DND-41 (cell line): ENCODE measurements around the gene MYDGF.

Experiments
- ATAC-seq: fragments of 200-7000 bp; cut with Tn5 transposase; 3 replicates; pipeline ENCODE4 v1.9.1; 2021; ENCODE audit warnings: low read depth; ENCODE audit not compliant: insufficient read depth
- DNase-seq: peaks from one replicate; pipeline ENCODE4 v3.0.0-alpha.2; 2020
- H2AFZ ChIP-seq: 2 replicates; pipeline ENCODE4 v1.6.0; 2012; ENCODE audit warnings: low read depth, low read length
- H3K27ac ChIP-seq: 2 replicates; pipeline ENCODE4 v1.5.1; 2012; ENCODE audit warnings: low read length, inconsistent platforms
- H3K27me3 ChIP-seq: fragments of 200-600 bp; sonication (generic); 2 replicates; pipeline ENCODE4 v1.6.0; 2012; ENCODE audit warnings: low read length, mild to moderate bottlenecking, inconsistent platforms; ENCODE audit not compliant: insufficient read depth, poor library complexity
- H3K36me3 ChIP-seq: 2 replicates; pipeline ENCODE4 v1.5.1; 2012; ENCODE audit warnings: low read length, inconsistent platforms; ENCODE audit not compliant: insufficient read depth
- H3K4me1 ChIP-seq: 2 replicates; pipeline ENCODE4 v1.5.1; 2012; ENCODE audit warnings: mild to moderate bottlenecking, low read length; ENCODE audit not compliant: insufficient read depth
- H3K4me2 ChIP-seq: 2 replicates; pipeline ENCODE4 v1.6.0; 2012; ENCODE audit warnings: mild to moderate bottlenecking, moderate library complexity, low read length, inconsistent platforms; ENCODE audit not compliant: insufficient read depth
- H3K4me3 ChIP-seq, 2 experiments: fragments of 200-600 bp in 1 of 2; shearing (Covaris generic) in 1 of 2; 2 replicates each; pipeline ENCODE4 v1.5.1; 2012 to 2016; ENCODE audit warnings: inconsistent platforms in 2 of 2, low read length in 2 of 2, mild to moderate bottlenecking in 2 of 2, low read depth in 1 of 2, moderate library complexity in 1 of 2
- H3K79me2 ChIP-seq: 2 replicates; pipeline ENCODE4 v1.6.0; 2012; ENCODE audit warnings: low read length, inconsistent platforms; ENCODE audit not compliant: insufficient read depth
- H3K9ac ChIP-seq: 2 replicates; pipeline ENCODE4 v1.6.0; 2012; ENCODE audit warnings: low read depth, mild to moderate bottlenecking, inconsistent platforms, low read length, moderate library complexity
- H3K9me3 ChIP-seq: 2 replicates; pipeline ENCODE4 v1.5.1; 2012; ENCODE audit warnings: low read length, moderate library complexity, mild to moderate bottlenecking, inconsistent platforms; ENCODE audit not compliant: insufficient read depth, severe bottlenecking
- H4K20me1 ChIP-seq: 2 replicates; pipeline ENCODE4 v1.6.0; 2012; ENCODE audit warnings: low read length; ENCODE audit not compliant: insufficient read depth
- EZH2 ChIP-seq: IDR thresholded peaks from 3 replicates; pipeline ENCODE4 v1.6.1; 2012; ENCODE audit warnings: borderline replicate concordance, low read depth, mild to moderate bottlenecking, moderate library complexity, low read length, inconsistent platforms; ENCODE audit not compliant: severe bottlenecking
- TF ChIP-seq, protein P1 (sequence below): IDR thresholded peaks from 2 replicates; pipeline ENCODE4 v1.5.1; 2012; ENCODE audit warnings: borderline replicate concordance, low read length, moderate library complexity, mild to moderate bottlenecking; ENCODE audit not compliant: poor library complexity, severe bottlenecking; ENCODE audit errors: extremely low read depth

Gene MYDGF

DNA sequence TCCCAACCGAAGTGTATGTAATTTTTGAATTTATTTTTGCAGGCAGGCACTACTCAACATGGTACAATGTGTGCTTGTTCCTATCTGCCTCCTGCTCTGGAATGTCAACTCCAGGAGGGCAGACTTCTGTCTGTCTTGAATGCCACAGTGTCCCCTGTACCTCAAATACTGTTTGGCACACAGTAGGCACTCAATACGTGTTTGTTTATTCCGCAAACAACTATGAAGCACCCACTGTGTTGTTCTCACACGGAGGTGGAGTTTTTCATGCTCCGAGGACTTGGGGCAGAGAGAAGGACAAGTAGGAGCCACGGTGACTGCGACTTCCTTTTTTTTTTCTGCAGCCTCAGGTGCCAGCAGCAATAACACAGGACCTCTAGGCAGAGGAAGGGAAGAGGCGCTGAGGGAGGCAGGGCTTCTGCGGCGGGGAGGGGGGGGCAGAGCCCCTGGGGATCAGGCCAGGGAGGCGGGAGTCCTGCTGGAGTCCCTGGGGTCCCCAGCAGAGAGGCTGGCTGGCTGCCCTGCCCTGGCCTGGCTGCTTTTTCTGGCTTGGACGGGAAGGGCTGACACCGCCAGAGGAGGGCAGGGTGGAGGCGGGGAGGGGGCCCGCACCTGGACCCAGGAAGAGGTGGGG lies 60.1 kb downstream of the MYDGF start:
- no peak for DNase-seq
- H3K27me3 ChIP-seq: no peaks in the 10 kb centered on the region
- H3K79me2 ChIP-seq: no peaks in the 10 kb centered on the region
- H3K4me3 ChIP-seq: no peak overlapping the region
- H3K4me2 ChIP-seq: no peak overlapping the region
- H3K27ac ChIP-seq: no peak overlapping the region
- ATAC-seq: no peak
- H3K9me3 ChIP-seq: no peaks in the 10 kb centered on the region
- no peaks in the 10 kb centered on the region for H3K36me3 ChIP-seq
- no peak overlapping the region for H3K9ac ChIP-seq
- no peak for TF ChIP-seq EZH2
- TF ChIP-seq, protein P1, sequence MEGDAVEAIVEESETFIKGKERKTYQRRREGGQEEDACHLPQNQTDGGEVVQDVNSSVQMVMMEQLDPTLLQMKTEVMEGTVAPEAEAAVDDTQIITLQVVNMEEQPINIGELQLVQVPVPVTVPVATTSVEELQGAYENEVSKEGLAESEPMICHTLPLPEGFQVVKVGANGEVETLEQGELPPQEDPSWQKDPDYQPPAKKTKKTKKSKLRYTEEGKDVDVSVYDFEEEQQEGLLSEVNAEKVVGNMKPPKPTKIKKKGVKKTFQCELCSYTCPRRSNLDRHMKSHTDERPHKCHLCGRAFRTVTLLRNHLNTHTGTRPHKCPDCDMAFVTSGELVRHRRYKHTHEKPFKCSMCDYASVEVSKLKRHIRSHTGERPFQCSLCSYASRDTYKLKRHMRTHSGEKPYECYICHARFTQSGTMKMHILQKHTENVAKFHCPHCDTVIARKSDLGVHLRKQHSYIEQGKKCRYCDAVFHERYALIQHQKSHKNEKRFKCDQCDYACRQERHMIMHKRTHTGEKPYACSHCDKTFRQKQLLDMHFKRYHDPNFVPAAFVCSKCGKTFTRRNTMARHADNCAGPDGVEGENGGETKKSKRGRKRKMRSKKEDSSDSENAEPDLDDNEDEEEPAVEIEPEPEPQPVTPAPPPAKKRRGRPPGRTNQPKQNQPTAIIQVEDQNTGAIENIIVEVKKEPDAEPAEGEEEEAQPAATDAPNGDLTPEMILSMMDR: no peak
- H2AFZ ChIP-seq: no peak overlapping the region
- H3K4me1 ChIP-seq: no peaks in the 10 kb centered on the region
- no peaks in the 10 kb centered on the region for H4K20me1 ChIP-seq
